K562 (cell line): ENCODE data around the gene PAN2. TPM values are rescaled to one million over a fixed set of nuclear protein-coding genes. Genes with fewer than 3 reads are reported as not detected.

Experiments
- CTBP1 ChIP-seq: fragments of 450-650 bp; IDR thresholded peaks from 2 replicates; pipeline ENCODE4 v1.6.1; 2016; ENCODE audit warnings: borderline replicate concordance
- ESRRA ChIP-seq: fragments of 450-650 bp; IDR thresholded peaks from 2 replicates; pipeline ENCODE4 v1.6.1; 2014; ENCODE audit warnings: low read depth, mild to moderate bottlenecking, moderate library complexity, borderline replicate concordance
- POLR2A ChIP-seq: fragments of 450-650 bp; conservative IDR thresholded peaks from 2 replicates; pipeline ENCODE4 v1.6.1; 2016
- POLR2AphosphoS5 ChIP-seq: IDR thresholded peaks from 2 replicates; pipeline ENCODE4 v1.6.1; 2011; ENCODE audit warnings: mild to moderate bottlenecking, low read depth, low read length, moderate library complexity; ENCODE audit not compliant: control insufficient read depth, insufficient read depth
- RAD21 ChIP-seq, 2 experiments: fragments of 250-450 bp in 1 of 2; fragments of 450-650 bp in 1 of 2; sonication (Bioruptor Pico) in 1 of 2; formaldehyde crosslinking in 1 of 2; IDR thresholded peaks in 1 of 2; conservative IDR thresholded peaks in 1 of 2; 2 replicates each; pipeline versions ENCODE4 v1.4.0 to v1.8.0; 2020 to 2022; ENCODE audit warnings: mild to moderate bottlenecking in 2 of 2, moderate library complexity in 1 of 2
- SIN3A ChIP-seq, 2 experiments: fragments of 150-350 bp in 1 of 2; IDR thresholded peaks; 2 replicates each; pipeline ENCODE4 v1.6.1; 2011 to 2016; ENCODE audit warnings: borderline replicate concordance in 2 of 2, low read depth in 2 of 2, low read length in 2 of 2, mild to moderate bottlenecking in 2 of 2, moderate library complexity in 2 of 2; ENCODE audit not compliant: control insufficient read depth in 1 of 2
- STAG1 ChIP-seq: sonication (generic); formaldehyde crosslinking; IDR thresholded peaks from 2 replicates; pipeline ENCODE4 v1.5.0; 2020; ENCODE audit warnings: missing genetic modification reagents, borderline replicate concordance
- ZNF146 ChIP-seq: IDR thresholded peaks from one replicate; pipeline ENCODE4 v1.6.1; 2018; ENCODE audit warnings: missing compliant biosample characterization; ENCODE audit not compliant: unreplicated experiment
- polyA plus RNA-seq, 8 experiments: library from polyadenylated mRNA; depleted of rRNA in 4 of 8; stranded (reverse) in 5 of 8; unstranded in 3 of 8; fragments of >200 nt; fragmentation: Nextera tagmentation in 2 of 8; fragmentation: Illumina TruSeq in 1 of 8; extraction: Ambion mirVana in 2 of 8; extraction: Trizol in 1 of 8; gene quantifications; 2 replicates each; pipeline versions ENCODE4 v1.2.1 to v1.2.3, GENCODE V29; 2011 to 2014; ENCODE audit warnings: inconsistent platforms in 1 of 8, missing spikeins in 1 of 8
- total RNA-seq, 7 experiments: library from RNA; depleted of rRNA in 6 of 7; stranded (reverse); fragments of >200 nt in 6 of 7; fragmentation: Illumina TruSeq in 2 of 7; extraction: Trizol in 2 of 7; gene quantifications; 2 replicates each; pipeline versions ENCODE4 v1.2.1 to v1.2.3, GENCODE V29; 2011 to 2021; ENCODE audit warnings: low replicate concordance in 1 of 7
- TF ChIP-seq, protein P1 (sequence below): fragments of 450-650 bp; IDR thresholded peaks from 2 replicates; pipeline ENCODE4 v1.6.1; 2018; ENCODE audit not compliant: partially characterized antibody
- TF ChIP-seq, protein P2 (sequence below): IDR thresholded peaks from 2 replicates; pipeline ENCODE4 v1.6.1; 2011; ENCODE audit warnings: borderline replicate concordance, low read depth, mild to moderate bottlenecking, moderate library complexity, low read length; ENCODE audit not compliant: insufficient read depth, poor library complexity, severe bottlenecking
- TF ChIP-seq, protein P3 (sequence below), 3 experiments: IDR thresholded peaks in 2 of 3; conservative IDR thresholded peaks in 1 of 3; 2 replicates each; pipeline ENCODE4 v1.5.1; 2011 to 2012; ENCODE audit warnings: low read length in 3 of 3, mild to moderate bottlenecking in 3 of 3, control low read depth in 2 of 3, improper control_type of control experiment in 1 of 3, inconsistent platforms in 1 of 3, low read depth in 1 of 3, mixed read lengths in 1 of 3, moderate library complexity in 1 of 3; ENCODE audit not compliant: insufficient read depth in 2 of 3
- TF ChIP-seq, protein P4 (sequence below): fragments of 450-650 bp; IDR thresholded peaks from 2 replicates; pipeline ENCODE4 v1.7.1; 2018; ENCODE audit warnings: mild to moderate bottlenecking, low read depth; ENCODE audit not compliant: partially characterized antibody

Gene PAN2
- total and polyA plus RNA-seq, 9 of the 15 experiments (the other 6 are each of a cell fraction or from before 2014, with no cell fraction given), result 15.0 to 66.1 (median 25.9) TPM

DNA sequence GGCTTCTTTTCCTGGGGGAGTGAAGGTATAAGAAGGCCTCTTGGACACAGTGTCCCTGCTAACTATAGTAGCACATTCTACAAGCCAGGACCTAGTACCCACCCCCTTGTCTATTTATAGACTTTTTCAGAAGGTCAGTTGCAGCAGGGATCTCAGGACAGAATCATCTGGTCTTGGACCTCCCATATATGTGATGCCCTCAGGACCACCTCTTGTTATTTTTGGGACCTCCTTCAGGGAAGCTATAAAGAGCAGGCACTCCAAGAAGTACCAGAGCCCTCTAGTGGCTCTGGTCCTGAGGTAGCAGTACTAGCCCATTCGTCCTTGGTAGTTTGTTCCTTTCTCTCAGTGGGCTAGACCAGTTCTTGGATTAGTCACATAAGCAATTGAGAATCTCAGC is 62.8 kb downstream of the PAN2 start (continued):
- TF ChIP-seq, protein P1, sequence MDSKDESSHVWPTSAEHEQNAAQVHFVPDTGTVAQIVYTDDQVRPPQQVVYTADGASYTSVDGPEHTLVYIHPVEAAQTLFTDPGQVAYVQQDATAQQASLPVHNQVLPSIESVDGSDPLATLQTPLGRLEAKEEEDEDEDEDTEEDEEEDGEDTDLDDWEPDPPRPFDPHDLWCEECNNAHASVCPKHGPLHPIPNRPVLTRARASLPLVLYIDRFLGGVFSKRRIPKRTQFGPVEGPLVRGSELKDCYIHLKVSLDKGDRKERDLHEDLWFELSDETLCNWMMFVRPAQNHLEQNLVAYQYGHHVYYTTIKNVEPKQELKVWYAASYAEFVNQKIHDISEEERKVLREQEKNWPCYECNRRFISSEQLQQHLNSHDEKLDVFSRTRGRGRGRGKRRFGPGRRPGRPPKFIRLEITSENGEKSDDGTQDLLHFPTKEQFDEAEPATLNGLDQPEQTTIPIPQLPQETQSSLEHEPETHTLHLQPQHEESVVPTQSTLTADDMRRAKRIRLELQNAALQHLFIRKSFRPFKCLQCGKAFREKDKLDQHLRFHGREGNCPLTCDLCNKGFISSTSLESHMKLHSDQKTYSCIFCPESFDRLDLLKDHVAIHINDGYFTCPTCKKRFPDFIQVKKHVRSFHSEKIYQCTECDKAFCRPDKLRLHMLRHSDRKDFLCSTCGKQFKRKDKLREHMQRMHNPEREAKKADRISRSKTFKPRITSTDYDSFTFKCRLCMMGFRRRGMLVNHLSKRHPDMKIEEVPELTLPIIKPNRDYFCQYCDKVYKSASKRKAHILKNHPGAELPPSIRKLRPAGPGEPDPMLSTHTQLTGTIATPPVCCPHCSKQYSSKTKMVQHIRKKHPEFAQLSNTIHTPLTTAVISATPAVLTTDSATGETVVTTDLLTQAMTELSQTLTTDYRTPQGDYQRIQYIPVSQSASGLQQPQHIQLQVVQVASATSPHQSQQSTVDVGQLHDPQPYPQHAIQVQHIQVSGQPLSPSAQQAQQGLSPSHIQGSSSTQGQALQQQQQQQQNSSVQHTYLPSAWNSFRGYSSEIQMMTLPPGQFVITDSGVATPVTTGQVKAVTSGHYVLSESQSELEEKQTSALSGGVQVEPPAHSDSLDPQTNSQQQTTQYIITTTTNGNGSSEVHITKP, result peak; percentile 17
- peak; percentile 45; the same call in 1 of the 2 replicates for TF ChIP-seq POLR2A
- TF ChIP-seq, protein P2, sequence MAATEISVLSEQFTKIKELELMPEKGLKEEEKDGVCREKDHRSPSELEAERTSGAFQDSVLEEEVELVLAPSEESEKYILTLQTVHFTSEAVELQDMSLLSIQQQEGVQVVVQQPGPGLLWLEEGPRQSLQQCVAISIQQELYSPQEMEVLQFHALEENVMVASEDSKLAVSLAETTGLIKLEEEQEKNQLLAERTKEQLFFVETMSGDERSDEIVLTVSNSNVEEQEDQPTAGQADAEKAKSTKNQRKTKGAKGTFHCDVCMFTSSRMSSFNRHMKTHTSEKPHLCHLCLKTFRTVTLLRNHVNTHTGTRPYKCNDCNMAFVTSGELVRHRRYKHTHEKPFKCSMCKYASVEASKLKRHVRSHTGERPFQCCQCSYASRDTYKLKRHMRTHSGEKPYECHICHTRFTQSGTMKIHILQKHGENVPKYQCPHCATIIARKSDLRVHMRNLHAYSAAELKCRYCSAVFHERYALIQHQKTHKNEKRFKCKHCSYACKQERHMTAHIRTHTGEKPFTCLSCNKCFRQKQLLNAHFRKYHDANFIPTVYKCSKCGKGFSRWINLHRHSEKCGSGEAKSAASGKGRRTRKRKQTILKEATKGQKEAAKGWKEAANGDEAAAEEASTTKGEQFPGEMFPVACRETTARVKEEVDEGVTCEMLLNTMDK, result peak; percentile 43
- 0 out of 2 replicates have a peak, but pooled peaks have one; percentile 18 for TF ChIP-seq ESRRA
- TF ChIP-seq, protein P3, sequence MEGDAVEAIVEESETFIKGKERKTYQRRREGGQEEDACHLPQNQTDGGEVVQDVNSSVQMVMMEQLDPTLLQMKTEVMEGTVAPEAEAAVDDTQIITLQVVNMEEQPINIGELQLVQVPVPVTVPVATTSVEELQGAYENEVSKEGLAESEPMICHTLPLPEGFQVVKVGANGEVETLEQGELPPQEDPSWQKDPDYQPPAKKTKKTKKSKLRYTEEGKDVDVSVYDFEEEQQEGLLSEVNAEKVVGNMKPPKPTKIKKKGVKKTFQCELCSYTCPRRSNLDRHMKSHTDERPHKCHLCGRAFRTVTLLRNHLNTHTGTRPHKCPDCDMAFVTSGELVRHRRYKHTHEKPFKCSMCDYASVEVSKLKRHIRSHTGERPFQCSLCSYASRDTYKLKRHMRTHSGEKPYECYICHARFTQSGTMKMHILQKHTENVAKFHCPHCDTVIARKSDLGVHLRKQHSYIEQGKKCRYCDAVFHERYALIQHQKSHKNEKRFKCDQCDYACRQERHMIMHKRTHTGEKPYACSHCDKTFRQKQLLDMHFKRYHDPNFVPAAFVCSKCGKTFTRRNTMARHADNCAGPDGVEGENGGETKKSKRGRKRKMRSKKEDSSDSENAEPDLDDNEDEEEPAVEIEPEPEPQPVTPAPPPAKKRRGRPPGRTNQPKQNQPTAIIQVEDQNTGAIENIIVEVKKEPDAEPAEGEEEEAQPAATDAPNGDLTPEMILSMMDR (IDR thresholded peaks at IDR 0.05 in 2 of 3, conservative IDR thresholded peaks at IDR 0.05 in 1 of 3; ENCODE audit: insufficient read depth in 2 of 3, low read depth in 1 of 3, low read length in 3 of 3), result peak; percentile 63 to 69 (median 68)
- 0 out of 2 replicates have a peak, but pooled peaks have one; percentile 13 for TF ChIP-seq CTBP1
- peak; percentile 32 to 62 for TF ChIP-seq RAD21 (CRISPR knock-in tag; conservative IDR thresholded peaks at IDR 0.05 in 1 of 2, IDR thresholded peaks at IDR 0.05 in 1 of 2)
- TF ChIP-seq, protein P4, sequence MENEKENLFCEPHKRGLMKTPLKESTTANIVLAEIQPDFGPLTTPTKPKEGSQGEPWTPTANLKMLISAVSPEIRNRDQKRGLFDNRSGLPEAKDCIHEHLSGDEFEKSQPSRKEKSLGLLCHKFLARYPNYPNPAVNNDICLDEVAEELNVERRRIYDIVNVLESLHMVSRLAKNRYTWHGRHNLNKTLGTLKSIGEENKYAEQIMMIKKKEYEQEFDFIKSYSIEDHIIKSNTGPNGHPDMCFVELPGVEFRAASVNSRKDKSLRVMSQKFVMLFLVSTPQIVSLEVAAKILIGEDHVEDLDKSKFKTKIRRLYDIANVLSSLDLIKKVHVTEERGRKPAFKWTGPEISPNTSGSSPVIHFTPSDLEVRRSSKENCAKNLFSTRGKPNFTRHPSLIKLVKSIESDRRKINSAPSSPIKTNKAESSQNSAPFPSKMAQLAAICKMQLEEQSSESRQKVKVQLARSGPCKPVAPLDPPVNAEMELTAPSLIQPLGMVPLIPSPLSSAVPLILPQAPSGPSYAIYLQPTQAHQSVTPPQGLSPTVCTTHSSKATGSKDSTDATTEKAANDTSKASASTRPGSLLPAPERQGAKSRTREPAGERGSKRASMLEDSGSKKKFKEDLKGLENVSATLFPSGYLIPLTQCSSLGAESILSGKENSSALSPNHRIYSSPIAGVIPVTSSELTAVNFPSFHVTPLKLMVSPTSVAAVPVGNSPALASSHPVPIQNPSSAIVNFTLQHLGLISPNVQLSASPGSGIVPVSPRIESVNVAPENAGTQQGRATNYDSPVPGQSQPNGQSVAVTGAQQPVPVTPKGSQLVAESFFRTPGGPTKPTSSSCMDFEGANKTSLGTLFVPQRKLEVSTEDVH, result peak; percentile 14
- TF ChIP-seq ZNF146 (CRISPR knock-in tag), result no peak
- peak; percentile 59 for TF ChIP-seq POLR2AphosphoS5
- TF ChIP-seq SIN3A (IDR thresholded peaks at IDR 0.05; ENCODE audit: borderline replicate concordance in 2 of 2, control insufficient read depth in 1 of 2, low read depth in 2 of 2, low read length in 2 of 2), result peak in 1 of 2 experiments; percentile 43; a peak in 1 of 4 replicates
- no peak for TF ChIP-seq STAG1
- TF ChIP-seq, all 486 proteins: peak for 16
